DLD1 (cell line): ENCODE measurements around the gene FBXO28.
"Not testable (repeated sequence)": the region's sequence is repeated elsewhere in the genome, so short reads cannot be mapped to it uniquely, and the experiment has no call there.

Experiments used
- in situ Hi-C: cut with HindIII; loops from 2 replicates; pipeline ENCODE4 v1.10.0; 2017; ENCODE audit warnings: low sequenced_read_pairs

FBXO28 gene

GRCh38 chr1:224183591-224184312 lies 69.8 kb downstream of the FBXO28 start:
- in situ Hi-C loops = no loop called here

- in situ Hi-C loops = no loop called here
These were observed 71.3 kb downstream of the FBXO28 start for GRCh38 chr1:224185208-224185607.

GRCh38 chr1:224188286-224188685 lies 74.4 kb downstream of the FBXO28 start:
- in situ Hi-C loops = no loop called here

- in situ Hi-C loops = no loop called here
These were observed 75.7 kb downstream of the FBXO28 start for GRCh38 chr1:224189561-224189960.

GRCh38 chr1:224192082-224192788 lies 78.3 kb downstream of the FBXO28 start:
- in situ Hi-C loops = no loop called here

- in situ Hi-C loops = no loop called here
These were observed 79.5 kb downstream of the FBXO28 start for GRCh38 chr1:224193319-224193966.

GRCh38 chr1:224196813-224197600 lies 83.1 kb downstream of the FBXO28 start:
- in situ Hi-C loops = no loop called here

- in situ Hi-C loops = no loop called here
These were observed 84.7 kb downstream of the FBXO28 start for GRCh38 chr1:224198572-224198971.

- in situ Hi-C loops = no loop called here
These were observed 85.8 kb downstream of the FBXO28 start for GRCh38 chr1:224199679-224200078.

- in situ Hi-C loops = no loop called here
These were observed 87.5 kb downstream of the FBXO28 start for GRCh38 chr1:224201383-224201782.

GRCh38 chr1:224201853-224202252 lies 87.9 kb downstream of the FBXO28 start:
- in situ Hi-C loops = no loop called here

- in situ Hi-C loops = no loop called here
These were observed 89.5 kb downstream of the FBXO28 start for GRCh38 chr1:224203243-224204016.

- in situ Hi-C loops = no loop called here
These were observed 91.5 kb downstream of the FBXO28 start for GRCh38 chr1:224205438-224205840.

- in situ Hi-C loops = not testable (repeated sequence)
These were observed 92.1 kb downstream of the FBXO28 start for GRCh38 chr1:224205931-224206538.

GRCh38 chr1:224211206-224211962 lies 97.5 kb downstream of the FBXO28 start:
- in situ Hi-C loops = no loop called here
